ENCODE measurements around the gene ANAPC5.
"Not testable (repeated sequence)": the region's sequence is repeated elsewhere in the genome, so short reads cannot be mapped to it uniquely, and the experiment has no call there.

The ANAPC5 gene

GRCh38 chr12:121344506-121344905 is 7.7 kb downstream of the ANAPC5 start:
- Mint-ChIP-seq H3K4me1 (peaks cover 15% of the 10 kb centered on the region), H3K9me3 (no peaks in the 10 kb centered on the region), H3K27me3 (no peaks in the 10 kb centered on the region), H3K27ac (peak overlapping the region; percentile 0), H3K36me3 (peaks cover 51% of the 10 kb centered on the region), H3K4me3 (no peak overlapping the region)
- ATAC-seq, result no peak

- no peak overlapping the region for H3K27ac Mint-ChIP-seq
- H3K27me3 Mint-ChIP-seq, result no peaks in the 10 kb centered on the region
- no peak for ATAC-seq
- no peaks in the 10 kb centered on the region for H3K4me1 Mint-ChIP-seq
- no peaks in the 10 kb centered on the region for H3K9me3 Mint-ChIP-seq
- no peak overlapping the region for H3K4me3 Mint-ChIP-seq
- H3K36me3 Mint-ChIP-seq, result peaks cover 35% of the 10 kb centered on the region
Measured at GRCh38 chr12:121337416-121337815, 14.8 kb downstream of the ANAPC5 start.

DNA sequence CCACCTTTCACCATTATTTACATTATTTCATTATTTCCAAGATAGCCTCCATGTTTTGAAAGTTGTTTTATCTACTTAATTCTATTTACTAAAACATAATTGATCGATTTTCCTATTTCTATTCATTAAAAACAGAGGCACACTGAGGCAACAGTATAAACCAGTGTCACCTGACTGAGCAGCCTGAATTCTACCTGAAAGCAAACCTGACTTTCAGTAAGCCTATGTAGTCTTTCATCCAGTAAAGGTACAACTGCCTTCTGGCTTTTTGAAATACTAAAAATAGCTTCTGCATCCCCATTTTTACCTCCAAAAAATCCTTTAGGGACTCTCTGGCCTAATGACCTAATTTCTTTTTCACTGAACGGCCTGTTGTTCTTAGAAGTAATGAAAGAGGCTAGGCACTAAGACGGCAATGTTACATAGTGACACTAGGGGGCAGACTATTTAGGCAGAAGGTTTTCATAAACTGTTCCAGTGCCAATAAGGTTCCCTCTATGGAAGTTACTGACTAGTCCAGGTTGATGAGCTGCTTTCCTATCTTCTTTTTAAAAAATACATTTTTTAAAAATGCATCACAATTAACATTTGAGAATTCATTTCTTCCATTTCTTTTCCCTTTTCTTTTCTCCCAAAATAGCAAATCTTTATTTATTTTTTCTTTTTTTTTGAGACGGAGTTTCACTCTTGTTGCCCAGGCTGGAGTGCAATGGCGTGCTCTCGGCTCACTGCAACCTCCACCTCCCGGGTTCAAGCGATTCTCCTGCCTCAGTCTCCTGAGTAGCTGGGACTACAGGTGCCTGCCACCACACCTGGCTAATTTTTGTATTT is 17.5 kb downstream of the ANAPC5 start:
- H3K9me3 Mint-ChIP-seq, result no peaks in the 10 kb centered on the region
- no peaks in the 10 kb centered on the region for H3K27me3 Mint-ChIP-seq
- no peak overlapping the region for H3K27ac Mint-ChIP-seq
- H3K36me3 Mint-ChIP-seq, result peaks cover 35% of the 10 kb centered on the region
- ATAC-seq, result peak; percentile 61
- no peaks in the 10 kb centered on the region for H3K4me1 Mint-ChIP-seq
- no peak overlapping the region for H3K4me3 Mint-ChIP-seq

- no peak overlapping the region for H3K4me3 Mint-ChIP-seq
- no peaks in the 10 kb centered on the region for H3K9me3 Mint-ChIP-seq
- ATAC-seq, result no peak
- no peak overlapping the region for H3K27ac Mint-ChIP-seq
- H3K4me1 Mint-ChIP-seq, result no peaks in the 10 kb centered on the region
- H3K36me3 Mint-ChIP-seq, result peaks cover 37% of the 10 kb centered on the region
- H3K27me3 Mint-ChIP-seq, result no peaks in the 10 kb centered on the region
Measured at GRCh38 chr12:121333747-121334146, 18.5 kb downstream of the ANAPC5 start.

GRCh38 chr12:121331248-121331647 is 21.0 kb downstream of the ANAPC5 start:
- Mint-ChIP-seq H3K9me3 (no peaks in the 10 kb centered on the region), H3K4me3 (no peak overlapping the region), H3K27ac (no peak overlapping the region), H3K36me3 (peaks cover 49% of the 10 kb centered on the region), H3K27me3 (no peaks in the 10 kb centered on the region), H3K4me1 (peaks cover 7% of the 10 kb centered on the region)
- no peak for ATAC-seq

DNA sequence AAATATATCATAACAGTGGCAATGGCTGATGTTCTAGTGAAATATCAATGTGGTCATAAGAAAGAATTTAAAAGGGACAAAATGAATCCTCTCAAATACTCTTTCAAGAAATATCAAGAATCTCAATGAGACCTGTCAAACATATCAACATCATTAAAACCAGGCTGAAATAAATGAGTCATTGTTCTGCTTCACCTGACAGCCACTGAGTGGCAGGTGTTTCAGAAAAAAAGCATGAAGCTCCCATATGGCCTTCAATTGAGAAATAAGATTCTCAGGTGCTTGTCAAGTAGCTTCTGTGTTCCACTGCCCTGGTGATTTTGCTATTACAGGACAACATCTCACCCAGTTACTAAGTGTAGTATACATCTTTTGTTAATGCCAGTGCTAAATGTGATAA is 21.5 kb downstream of the ANAPC5 start:
- H3K4me1 Mint-ChIP-seq, result peaks cover 13% of the 10 kb centered on the region
- H3K36me3 Mint-ChIP-seq, result peaks cover 54% of the 10 kb centered on the region
- no peaks in the 10 kb centered on the region for H3K27me3 Mint-ChIP-seq
- H3K4me3 Mint-ChIP-seq, result no peak overlapping the region
- no peak overlapping the region for H3K27ac Mint-ChIP-seq
- no peaks in the 10 kb centered on the region for H3K9me3 Mint-ChIP-seq
- ATAC-seq, result no peak

DNA sequence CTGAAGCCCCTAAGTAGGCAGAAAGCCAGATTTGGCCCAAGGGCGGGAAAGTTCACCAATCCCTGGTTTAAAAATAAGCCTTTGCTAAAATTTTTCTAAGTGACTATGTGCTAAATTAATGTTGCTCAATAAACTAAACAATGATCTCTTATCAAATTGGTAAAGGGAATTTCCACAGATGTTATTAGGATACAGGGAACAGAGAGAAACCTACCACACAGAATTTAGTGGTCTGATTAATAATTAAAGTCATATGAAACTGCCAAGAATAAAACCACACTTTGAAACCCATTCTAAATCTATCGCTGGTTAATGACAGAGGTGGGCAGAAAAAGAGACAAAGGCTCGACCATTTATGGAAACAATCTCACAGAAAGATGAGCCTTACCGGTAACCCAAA is 22.0 kb downstream of the ANAPC5 start:
- H3K27ac Mint-ChIP-seq, result no peak overlapping the region
- peaks cover 50% of the 10 kb centered on the region for H3K36me3 Mint-ChIP-seq
- H3K4me3 Mint-ChIP-seq, result no peak overlapping the region
- no peaks in the 10 kb centered on the region for H3K9me3 Mint-ChIP-seq
- no peaks in the 10 kb centered on the region for H3K27me3 Mint-ChIP-seq
- H3K4me1 Mint-ChIP-seq, result peaks cover 13% of the 10 kb centered on the region
- ATAC-seq, result no peak

GRCh38 chr12:121328620-121329019 is 23.6 kb downstream of the ANAPC5 start:
- Mint-ChIP-seq H3K27ac (no peak overlapping the region), H3K36me3 (peaks cover 52% of the 10 kb centered on the region), H3K9me3 (no peaks in the 10 kb centered on the region), H3K4me3 (no peak overlapping the region), H3K27me3 (no peaks in the 10 kb centered on the region), H3K4me1 (peaks cover 13% of the 10 kb centered on the region)
- ATAC-seq, result no peak

- Mint-ChIP-seq H3K4me3 (no peak overlapping the region), H3K27me3 (no peaks in the 10 kb centered on the region), H3K27ac (peak overlapping the region; percentile 36), H3K4me1 (peaks cover 13% of the 10 kb centered on the region), H3K36me3 (peaks cover 50% of the 10 kb centered on the region), H3K9me3 (no peaks in the 10 kb centered on the region)
- no peak for ATAC-seq
Measured at GRCh38 chr12:121326996-121327674, 25.1 kb downstream of the ANAPC5 start.

DNA sequence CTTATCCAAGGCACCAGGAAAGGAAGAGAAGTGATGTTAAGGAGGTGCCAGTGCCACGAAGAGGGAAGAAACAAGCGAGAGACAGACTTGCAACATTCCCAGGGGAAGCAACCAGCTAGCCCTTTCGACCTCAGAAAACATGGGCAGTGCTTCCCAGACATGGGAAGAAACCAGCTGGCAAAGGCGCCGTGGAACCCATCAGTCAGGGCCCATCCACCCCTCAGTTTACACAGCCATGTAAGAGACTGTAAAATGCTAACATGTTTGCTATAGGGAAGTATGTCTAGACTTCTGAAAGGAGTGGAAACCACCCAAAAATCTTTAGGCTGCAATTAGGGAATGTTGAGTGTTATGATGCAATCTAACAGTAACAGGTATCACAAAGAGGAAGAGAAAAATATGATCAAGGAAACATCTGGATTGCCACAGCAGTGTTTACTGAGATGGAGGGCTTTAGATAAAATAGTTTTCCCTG is 26.3 kb downstream of the ANAPC5 start:
- Mint-ChIP-seq H3K27ac (peak overlapping the region; percentile 36), H3K4me3 (no peak overlapping the region), H3K9me3 (no peaks in the 10 kb centered on the region), H3K27me3 (no peaks in the 10 kb centered on the region), H3K4me1 (peaks cover 13% of the 10 kb centered on the region), H3K36me3 (peaks cover 46% of the 10 kb centered on the region)
- no peak for ATAC-seq

- peak overlapping the region; percentile 24 for H3K27ac Mint-ChIP-seq
- H3K27me3 Mint-ChIP-seq, result no peaks in the 10 kb centered on the region
- no peak for ATAC-seq
- no peak overlapping the region for H3K4me3 Mint-ChIP-seq
- H3K4me1 Mint-ChIP-seq, result peaks cover 13% of the 10 kb centered on the region
- H3K36me3 Mint-ChIP-seq, result peaks cover 44% of the 10 kb centered on the region
- H3K9me3 Mint-ChIP-seq, result no peaks in the 10 kb centered on the region
Measured at GRCh38 chr12:121323908-121324307, 28.3 kb downstream of the ANAPC5 start.

DNA sequence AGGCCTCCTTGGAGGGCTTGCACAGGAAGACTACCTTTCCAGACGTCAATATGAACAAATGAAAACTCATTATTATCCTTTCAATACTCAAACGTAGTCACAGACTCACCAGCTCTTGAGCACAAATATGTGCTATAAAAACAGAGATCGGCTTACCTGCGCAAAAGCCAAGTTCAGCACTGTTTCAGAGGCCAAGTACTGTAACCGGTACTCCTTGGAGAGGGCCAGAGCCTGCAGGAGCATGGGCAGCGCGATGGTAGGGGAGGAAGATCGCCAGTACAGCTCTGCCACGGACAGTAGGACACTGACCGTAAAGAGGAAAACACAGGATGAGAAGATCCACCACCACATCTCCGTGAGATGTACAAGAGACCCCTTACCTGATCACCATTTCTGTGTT is 34.1 kb downstream of the ANAPC5 start:
- H3K27me3 Mint-ChIP-seq, result no peaks in the 10 kb centered on the region
- peaks cover 34% of the 10 kb centered on the region for H3K36me3 Mint-ChIP-seq
- no peaks in the 10 kb centered on the region for H3K9me3 Mint-ChIP-seq
- no peak for ATAC-seq
- H3K4me1 Mint-ChIP-seq, result no peaks in the 10 kb centered on the region
- no peak overlapping the region for H3K27ac Mint-ChIP-seq
- no peak overlapping the region for H3K4me3 Mint-ChIP-seq

DNA sequence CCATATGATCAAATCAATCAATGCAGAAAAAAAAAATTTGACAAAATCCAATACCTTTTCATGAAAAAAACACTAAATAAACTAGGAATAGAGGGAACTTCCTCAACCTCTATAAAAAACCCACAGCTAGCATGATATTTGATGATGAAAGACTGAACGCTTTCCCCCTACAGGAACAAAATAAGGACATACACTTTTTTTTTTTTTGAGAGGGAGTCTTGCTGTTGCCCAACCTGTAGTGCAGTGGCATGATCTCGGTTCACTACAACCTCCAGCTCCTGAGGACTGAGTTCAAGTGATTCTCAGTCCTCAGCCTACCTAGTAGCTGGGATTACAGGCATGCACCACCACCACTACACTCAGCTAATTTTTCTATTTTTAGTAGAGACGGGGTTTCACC is 37.8 kb downstream of the ANAPC5 start:
- Mint-ChIP-seq H3K27me3 (no peaks in the 10 kb centered on the region), H3K9me3 (no peaks in the 10 kb centered on the region), H3K4me1 (no peaks in the 10 kb centered on the region), H3K4me3 (no peak overlapping the region), H3K27ac (no peak overlapping the region), H3K36me3 (peaks cover 61% of the 10 kb centered on the region)
- no peak for ATAC-seq

GRCh38 chr12:121310231-121310630 is 42.0 kb downstream of the ANAPC5 start:
- not testable (repeated sequence) for H3K27me3 Mint-ChIP-seq, H3K4me3 Mint-ChIP-seq, H3K27ac Mint-ChIP-seq, ATAC-seq, H3K9me3 Mint-ChIP-seq
- peaks cover 45% of the 10 kb centered on the region for H3K36me3 Mint-ChIP-seq
- H3K4me1 Mint-ChIP-seq, result peaks cover 10% of the 10 kb centered on the region

DNA sequence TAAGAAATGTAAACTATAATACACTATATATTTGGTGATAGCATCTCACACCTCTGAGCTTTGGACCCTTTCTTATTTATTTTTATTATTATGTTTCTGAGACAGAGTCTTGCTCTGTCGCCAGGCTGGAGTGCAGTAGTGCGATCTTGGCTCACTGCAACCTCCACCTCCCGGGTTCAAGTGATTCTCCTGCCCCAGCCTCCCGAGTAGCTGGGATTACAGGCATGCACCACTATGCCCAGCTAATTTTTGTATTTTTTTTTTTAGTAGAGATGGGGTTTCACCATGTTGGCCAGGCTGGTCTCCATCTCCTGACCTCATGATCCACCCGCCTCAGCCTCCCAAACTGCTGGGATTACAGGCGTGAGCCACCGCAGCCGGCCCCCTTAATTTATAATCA is 44.8 kb downstream of the ANAPC5 start:
- not testable (repeated sequence) for ATAC-seq, H3K27me3 Mint-ChIP-seq, H3K27ac Mint-ChIP-seq, H3K9me3 Mint-ChIP-seq, H3K4me3 Mint-ChIP-seq
- peaks cover 25% of the 10 kb centered on the region for H3K4me1 Mint-ChIP-seq
- H3K36me3 Mint-ChIP-seq, result peaks cover 38% of the 10 kb centered on the region

DNA sequence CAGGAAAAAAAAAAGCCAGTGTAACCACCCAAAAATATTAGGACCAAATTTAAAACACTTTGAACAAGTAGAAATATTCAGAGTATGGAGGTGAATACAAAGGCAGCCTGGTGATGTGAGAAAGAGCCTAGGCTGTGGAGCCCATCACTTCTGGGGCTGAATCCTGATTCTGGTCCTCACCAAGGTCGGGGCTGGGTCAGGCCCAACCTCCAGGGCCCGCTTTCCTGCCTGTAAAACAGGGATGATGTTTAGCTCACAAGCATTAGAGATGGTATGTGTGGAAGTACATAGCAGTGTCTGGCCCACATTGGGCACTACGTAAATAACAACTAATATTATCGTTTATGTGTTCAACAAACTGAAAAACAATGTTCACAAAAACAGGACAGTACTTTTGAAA is 47.9 kb downstream of the ANAPC5 start:
- Mint-ChIP-seq H3K27me3 (no peaks in the 10 kb centered on the region), H3K36me3 (peaks cover 11% of the 10 kb centered on the region), H3K4me1 (peaks cover 25% of the 10 kb centered on the region), H3K9me3 (peaks cover 3% of the 10 kb centered on the region), H3K4me3 (no peak overlapping the region), H3K27ac (no peak overlapping the region)
- no peak for ATAC-seq

All from stimulated activated memory B cell treated with anti-CD40 and anti-IgM and Interleukin-4, amounts not matched to agents 10 μg/mL and 1 μg/mL and 100 μg/mL, for 72 hours (primary cell).